ENCODE results near the gene SLC6A3. TPM values are rescaled to one million over a fixed set of nuclear protein-coding genes. Genes with fewer than 3 reads are reported as not detected.

The SLC6A3 gene
- total and polyA plus RNA-seq, 4 donors: 0.30 to 1.1 (median 0.90) TPM

GRCh38 chr5:1356873-1357787, 88.1 kb downstream of the SLC6A3 start:
- ATAC-seq (ENCODE audit: insufficient read depth, low FRiP score) (no peak), DNase-seq (no peak)
- Histone ChIP-seq H3K4me1 (ENCODE audit: control insufficient read depth in 5 of 5, insufficient read depth in 5 of 5, low read length in 5 of 5) (no peaks in the 10 kb centered on the region), H3K9me3 (ENCODE audit: control insufficient read depth in 4 of 4, insufficient read depth in 3 of 4, low read length in 3 of 4) (no peaks in the 10 kb centered on the region), H3K27ac (ENCODE audit: low read depth in 1 of 2, low read length in 1 of 2) (no peak overlapping the region), H3K27me3 (ENCODE audit: control insufficient read depth in 3 of 3, insufficient read depth in 3 of 3, low read length in 2 of 3) (peaks cover 0 to 11% (median 0%) of the 10 kb centered on the region in 3 donors), H3K4me3 (no peak overlapping the region), H3K9ac (ENCODE audit: insufficient read depth in 1 of 2, low read length in 2 of 2) (no peak overlapping the region), H3K36me3 (ENCODE audit: control insufficient read depth in 4 of 4, insufficient read depth in 4 of 4, low read length in 4 of 4) (no peaks in the 10 kb centered on the region)
- WGBS, 2 donors: 66 to 80% methylated on average over 28 of the region's 28 CpGs
- no peak for TF ChIP-seq CTCF (IDR thresholded peaks at IDR 0.05; ENCODE audit: control extremely low read depth, extremely low read depth)

- no peaks in the 10 kb centered on the region for H3K36me3 ChIP-seq (ENCODE audit: control insufficient read depth in 4 of 4, insufficient read depth in 4 of 4, low read length in 4 of 4)
- H3K9ac ChIP-seq (ENCODE audit: insufficient read depth in 1 of 2, low read length in 2 of 2): no peak overlapping the region
- no peaks in the 10 kb centered on the region for H3K4me1 ChIP-seq (ENCODE audit: control insufficient read depth in 5 of 5, insufficient read depth in 5 of 5, low read length in 5 of 5)
- H3K27ac ChIP-seq (ENCODE audit: low read depth in 1 of 2, low read length in 1 of 2): no peak overlapping the region
- 43 to 52% methylated on average over 4 of the region's 4 CpGs for WGBS, 2 donors
- H3K27me3 ChIP-seq (ENCODE audit: control insufficient read depth in 3 of 3, insufficient read depth in 3 of 3, low read length in 2 of 3): peaks cover 0 to 3% (median 0%) of the 10 kb centered on the region in 3 donors
- no peak for ATAC-seq (ENCODE audit: insufficient read depth, low FRiP score)
- H3K9me3 ChIP-seq (ENCODE audit: control insufficient read depth in 4 of 4, insufficient read depth in 3 of 4, low read length in 3 of 4): no peaks in the 10 kb centered on the region
- DNase-seq: no peak
- no peak overlapping the region for H3K4me3 ChIP-seq
- no peak for TF ChIP-seq CTCF (IDR thresholded peaks at IDR 0.05; ENCODE audit: control extremely low read depth, extremely low read depth)
These were observed 90.7 kb downstream of the SLC6A3 start for GRCh38 chr5:1354576-1354975.

GRCh38 chr5:1352231-1353219, 92.7 kb downstream of the SLC6A3 start:
- H3K9me3 ChIP-seq (ENCODE audit: control insufficient read depth in 4 of 4, insufficient read depth in 3 of 4, low read length in 3 of 4): no peaks in the 10 kb centered on the region
- TF ChIP-seq CTCF (IDR thresholded peaks at IDR 0.05; ENCODE audit: control extremely low read depth, extremely low read depth): no peak
- H3K4me1 ChIP-seq (ENCODE audit: control insufficient read depth in 5 of 5, insufficient read depth in 5 of 5, low read length in 5 of 5): no peaks in the 10 kb centered on the region
- no peak overlapping the region for H3K9ac ChIP-seq (ENCODE audit: insufficient read depth in 1 of 2, low read length in 2 of 2)
- ATAC-seq (ENCODE audit: insufficient read depth, low FRiP score) (no peak), DNase-seq (no peak)
- no peak overlapping the region for H3K27ac ChIP-seq (ENCODE audit: low read depth in 1 of 2, low read length in 1 of 2)
- H3K27me3 ChIP-seq (ENCODE audit: control insufficient read depth in 3 of 3, insufficient read depth in 3 of 3, low read length in 2 of 3): peaks cover 0 to 3% (median 0%) of the 10 kb centered on the region in 3 donors
- no peaks in the 10 kb centered on the region for H3K36me3 ChIP-seq (ENCODE audit: control insufficient read depth in 4 of 4, insufficient read depth in 4 of 4, low read length in 4 of 4)
- H3K4me3 ChIP-seq: no peak overlapping the region
- 69 to 83% methylated on average over 10 of the region's 10 CpGs for WGBS, 2 donors

All from lung (tissue), 12 donors.